Measurements from ENCODE around the gene ARMC8.
"Not testable (repeated sequence)": the region's sequence is repeated elsewhere in the genome, so short reads cannot be mapped to it uniquely, and the experiment has no call there.

ARMC8 gene

GRCh38 chr3:138187296-138188012, at the start of gene ARMC8:
Gene ARMC8, plus strand, starts transcription at chr3:138187301. Its CDS starts 254 bp downstream, at chr3:138187555.
- peak; percentile 83 for DNase-seq

- DNase-seq, result no peak
Observed at GRCh38 chr3:138137861-138138260, 49.2 kb upstream of the ARMC8 start.

GRCh38 chr3:138139691-138140090, 47.4 kb upstream of the ARMC8 start:
- no peak for DNase-seq

- DNase-seq, result no peak
Observed at GRCh38 chr3:138140940-138141339, 46.2 kb upstream of the ARMC8 start.

- not testable (repeated sequence) for DNase-seq
Observed at GRCh38 chr3:138142181-138142580, 44.9 kb upstream of the ARMC8 start.

GRCh38 chr3:138148503-138148902, 38.6 kb upstream of the ARMC8 start:
- no peak for DNase-seq

- no peak for DNase-seq
Observed at GRCh38 chr3:138154534-138154933, 32.6 kb upstream of the ARMC8 start.

- DNase-seq, result no peak
Observed at GRCh38 chr3:138157743-138158142, 29.4 kb upstream of the ARMC8 start.

GRCh38 chr3:138165061-138165460, 22.0 kb upstream of the ARMC8 start:
- no peak for DNase-seq

GRCh38 chr3:138172625-138173024, 14.5 kb upstream of the ARMC8 start:
- DNase-seq, result no peak

GRCh38 chr3:138173769-138174420, 13.2 kb upstream of the ARMC8 start:
- no peak for DNase-seq

GRCh38 chr3:138174421-138175131, 12.5 kb upstream of the ARMC8 start, which contains the start of gene DBR1:
Gene DBR1, minus strand, starts transcription at chr3:138174921. Its CDS starts 126 bp downstream, at chr3:138174795.
- DNase-seq, result peak; percentile 49

GRCh38 chr3:138180375-138181029, 6.6 kb upstream of the ARMC8 start:
- DNase-seq, result peak; percentile 34

- DNase-seq, result no peak
Observed at GRCh38 chr3:138184994-138185393, 2.1 kb upstream of the ARMC8 start.

- no peak for DNase-seq
Observed at GRCh38 chr3:138186221-138186620, 880 bp upstream of the ARMC8 start.

- no peak for DNase-seq
Observed at GRCh38 chr3:138186803-138187295, 252 bp upstream of the ARMC8 start.

GRCh38 chr3:138188013-138188730, 1.1 kb downstream of the ARMC8 start:
- no peak for DNase-seq

GRCh38 chr3:138195481-138195880, 8.4 kb downstream of the ARMC8 start:
- no peak for DNase-seq

GRCh38 chr3:138196023-138196422, 8.9 kb downstream of the ARMC8 start:
- DNase-seq, result no peak

GRCh38 chr3:138197058-138197457, 10.0 kb downstream of the ARMC8 start:
- peak; percentile 5 for DNase-seq

GRCh38 chr3:138197524-138197923, 10.4 kb downstream of the ARMC8 start:
- DNase-seq, result no peak

- DNase-seq, result no peak
Observed at GRCh38 chr3:138199851-138200250, 12.8 kb downstream of the ARMC8 start.
